K562 (cell line): ENCODE data around the gene GIPC3. TPM values are rescaled to one million over a fixed set of nuclear protein-coding genes. Genes with fewer than 3 reads are reported as not detected.

ENCODE experiments used
- IFI16 ChIP-seq: fragments of 250-450 bp; sonication (Bioruptor Pico); IDR thresholded peaks from 2 replicates; pipeline ENCODE4 v2.1.2; 2022; ENCODE audit warnings: mild to moderate bottlenecking, inconsistent platforms
- JUND ChIP-seq, 2 experiments: IDR thresholded peaks; 2 replicates in 1 of 2; 3 replicates in 1 of 2; pipeline ENCODE4 v1.6.1; 2011; ENCODE audit warnings: borderline replicate concordance in 2 of 2, low read depth in 2 of 2, low read length in 2 of 2, improper control_type of control experiment in 1 of 2, missing biosample characterization in 1 of 2, missing genetic modification characterization in 1 of 2, missing genetic modification reagents in 1 of 2
- PTRF ChIP-seq: fragments of 450-650 bp; IDR thresholded peaks from 2 replicates; pipeline ENCODE4 v1.6.1; 2016; ENCODE audit warnings: mild to moderate bottlenecking, missing genetic modification characterization, missing compliant biosample characterization
- REST ChIP-seq, 2 experiments: fragments of 450-650 bp; formaldehyde crosslinking in 1 of 2; IDR thresholded peaks; 2 replicates each; pipeline versions ENCODE4 v1.4.0 to v1.6.1; 2014 to 2020; ENCODE audit warnings: mild to moderate bottlenecking in 2 of 2, borderline replicate concordance in 1 of 2, low read depth in 1 of 2
- TEAD4 ChIP-seq, 2 experiments: sonication (generic) in 1 of 2; formaldehyde crosslinking in 1 of 2; IDR thresholded peaks; 2 replicates each; pipeline versions ENCODE4 v1.6.1 to v1.8.0; 2012 to 2022; ENCODE audit warnings: borderline replicate concordance in 1 of 2, inconsistent platforms in 1 of 2, low read length in 1 of 2, mild to moderate bottlenecking in 1 of 2, missing genetic modification reagents in 1 of 2
- ZFP36 ChIP-seq: fragments of 150-350 bp; IDR thresholded peaks from 2 replicates; pipeline ENCODE4 v1.6.1; 2018; ENCODE audit warnings: low read length, low read depth; ENCODE audit not compliant: partially characterized antibody
- ZNF146 ChIP-seq: IDR thresholded peaks from one replicate; pipeline ENCODE4 v1.6.1; 2018; ENCODE audit warnings: missing compliant biosample characterization; ENCODE audit not compliant: unreplicated experiment
- ZNF431 ChIP-seq: sonication (generic); formaldehyde crosslinking; IDR thresholded peaks from 2 replicates; pipeline ENCODE4 v1.8.0; 2022; ENCODE audit warnings: mild to moderate bottlenecking, missing genetic modification reagents
- ZNF589 ChIP-seq: fragments of 200-800 bp; sonication (Bioruptor generic); IDR thresholded peaks from 2 replicates; pipeline ENCODE4 v1.6.1; 2016; ENCODE audit warnings: low read depth, missing genetic modification characterization, missing compliant biosample characterization
- ZZZ3 ChIP-seq: fragments of 450-650 bp; IDR thresholded peaks from 2 replicates; pipeline ENCODE4 v1.6.1; 2016; ENCODE audit warnings: antibody characterized with exemption, mild to moderate bottlenecking, moderate library complexity
- polyA plus RNA-seq, 8 experiments: library from polyadenylated mRNA; depleted of rRNA in 4 of 8; stranded (reverse) in 5 of 8; unstranded in 3 of 8; fragments of >200 nt; fragmentation: Nextera tagmentation in 2 of 8; fragmentation: Illumina TruSeq in 1 of 8; extraction: Ambion mirVana in 2 of 8; extraction: Trizol in 1 of 8; gene quantifications; 2 replicates each; pipeline versions ENCODE4 v1.2.1 to v1.2.3, GENCODE V29; 2011 to 2014; ENCODE audit warnings: inconsistent platforms in 1 of 8, missing spikeins in 1 of 8
- total RNA-seq, 7 experiments: library from RNA; depleted of rRNA in 6 of 7; stranded (reverse); fragments of >200 nt in 6 of 7; fragmentation: Illumina TruSeq in 2 of 7; extraction: Trizol in 2 of 7; gene quantifications; 2 replicates each; pipeline versions ENCODE4 v1.2.1 to v1.2.3, GENCODE V29; 2011 to 2021; ENCODE audit warnings: low replicate concordance in 1 of 7

Gene GIPC3
- total and polyA plus RNA-seq, 9 of the 15 experiments (the other 6 are each of a cell fraction or from before 2014, with no cell fraction given), result 0.03 to 3.6 (median 1.5) TPM; not detected in 1

GRCh38 chr19:3556978-3557460, 28.3 kb upstream of the GIPC3 start (continued):
- TF ChIP-seq ZNF146 (CRISPR knock-in tag), result no peak
- no peak for TF ChIP-seq IFI16 (CRISPR knock-in tag)
- peak; percentile 45 for TF ChIP-seq REST (IDR thresholded peaks at IDR 0.05; ENCODE audit: borderline replicate concordance)
- TF ChIP-seq REST (CRISPR knock-in tag; IDR thresholded peaks at IDR 0.05; ENCODE audit: low read depth), result no peak
- TF ChIP-seq TEAD4 (IDR thresholded peaks at IDR 0.05; ENCODE audit: low read length), result no peak
- TF ChIP-seq TEAD4 (CRISPR knock-in tag; IDR thresholded peaks at IDR 0.05; ENCODE audit: borderline replicate concordance), result no peak
- no peak for TF ChIP-seq PTRF (tag)
- TF ChIP-seq JUND (IDR thresholded peaks at IDR 0.05; ENCODE audit: borderline replicate concordance, low read depth, low read length), result no peak
- 0 out of 3 replicates have a peak, but pooled peaks have one; percentile 26 for TF ChIP-seq JUND (tag; IDR thresholded peaks at IDR 0.05; ENCODE audit: borderline replicate concordance, low read depth, low read length)
- peak; percentile 78 for TF ChIP-seq ZFP36
- 0 out of 2 replicates have a peak, but pooled peaks have one; percentile 38 for TF ChIP-seq ZNF589 (CRISPR knock-in tag)
- TF ChIP-seq ZZZ3, result no peak
- TF ChIP-seq ZNF431 (CRISPR knock-in tag), result 0 out of 2 replicates have a peak, but pooled peaks have one; percentile 54
- TF ChIP-seq, all 486 proteins: peak for 29
